Measurements from ENCODE around the gene MCCC1.

MCCC1 gene

GRCh38 chr3:182979674-182980191, 119.6 kb downstream of the MCCC1 start:
- peak in 1 of 2 donors; percentile 10 for DNase-seq

GRCh38 chr3:182979103-182979673, 120.1 kb downstream of the MCCC1 start:
- no peak for DNase-seq

GRCh38 chr3:182978387-182978786, 120.9 kb downstream of the MCCC1 start:
- DNase-seq = no peak

- no peak for DNase-seq
Measured at GRCh38 chr3:182973047-182973446, 126.2 kb downstream of the MCCC1 start.

DNA sequence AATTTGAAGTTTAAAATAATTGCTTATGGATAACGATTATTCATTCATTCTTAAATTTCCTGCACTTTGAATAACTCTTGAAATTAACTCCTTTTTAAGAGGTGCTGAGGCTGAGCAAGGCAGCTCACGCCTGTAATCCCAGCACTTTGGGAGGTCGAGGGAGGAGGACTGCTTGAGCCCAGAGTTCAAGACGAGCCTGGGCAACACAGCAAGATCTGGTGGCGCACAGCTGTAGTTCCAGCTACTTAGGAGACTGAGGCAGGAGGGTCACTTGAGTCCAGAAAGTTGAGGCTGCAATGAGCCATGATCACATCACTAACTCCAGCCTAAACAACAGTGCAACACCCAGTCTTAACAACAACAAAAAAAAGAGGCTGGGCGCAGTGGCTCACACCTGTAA, 126.9 kb downstream of the MCCC1 start:
- no peak for DNase-seq

DNA sequence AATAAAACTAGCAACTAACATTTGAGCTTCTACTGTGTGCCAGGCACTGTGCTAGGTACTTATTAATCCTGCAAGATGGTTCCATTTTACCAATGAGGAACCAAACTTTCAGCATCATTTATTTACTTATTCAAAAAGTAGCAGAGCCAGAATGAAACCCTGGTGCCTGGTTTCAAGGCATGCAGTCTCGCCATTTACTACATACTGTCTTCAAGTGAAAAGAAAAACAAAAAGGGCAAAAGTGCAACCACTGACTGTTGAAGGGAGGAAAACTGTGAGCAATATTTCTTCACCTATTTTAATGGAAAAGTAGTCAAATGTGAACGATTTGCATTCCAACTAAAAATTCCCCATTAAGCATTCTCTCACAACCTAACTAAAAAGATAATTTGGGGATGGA, 127.7 kb downstream of the MCCC1 start:
- DNase-seq = no peak

GRCh38 chr3:182970811-182971418, 128.4 kb downstream of the MCCC1 start:
- DNase-seq = no peak

DNA sequence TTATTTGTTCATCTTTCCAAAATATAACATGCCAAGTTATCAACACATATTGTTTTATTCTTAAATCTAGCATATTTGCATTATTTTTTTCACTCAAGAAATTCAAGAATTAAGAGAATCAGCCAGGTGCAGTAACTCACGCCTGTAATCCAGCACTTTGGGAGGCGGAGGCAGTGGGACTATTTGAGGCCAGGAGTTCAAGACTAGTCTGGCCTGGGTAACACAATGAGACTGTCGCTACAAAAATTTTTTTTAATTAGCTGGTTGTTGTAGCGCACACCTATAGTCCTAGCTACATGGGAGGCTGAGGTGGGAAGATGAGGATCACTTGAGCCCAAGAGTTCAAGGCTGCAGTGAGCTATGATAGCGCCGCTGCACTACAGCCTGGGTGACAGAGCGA, 129.4 kb downstream of the MCCC1 start:
- no peak for DNase-seq

- DNase-seq = no peak
Measured at GRCh38 chr3:182969277-182969676, 130.0 kb downstream of the MCCC1 start.

DNA sequence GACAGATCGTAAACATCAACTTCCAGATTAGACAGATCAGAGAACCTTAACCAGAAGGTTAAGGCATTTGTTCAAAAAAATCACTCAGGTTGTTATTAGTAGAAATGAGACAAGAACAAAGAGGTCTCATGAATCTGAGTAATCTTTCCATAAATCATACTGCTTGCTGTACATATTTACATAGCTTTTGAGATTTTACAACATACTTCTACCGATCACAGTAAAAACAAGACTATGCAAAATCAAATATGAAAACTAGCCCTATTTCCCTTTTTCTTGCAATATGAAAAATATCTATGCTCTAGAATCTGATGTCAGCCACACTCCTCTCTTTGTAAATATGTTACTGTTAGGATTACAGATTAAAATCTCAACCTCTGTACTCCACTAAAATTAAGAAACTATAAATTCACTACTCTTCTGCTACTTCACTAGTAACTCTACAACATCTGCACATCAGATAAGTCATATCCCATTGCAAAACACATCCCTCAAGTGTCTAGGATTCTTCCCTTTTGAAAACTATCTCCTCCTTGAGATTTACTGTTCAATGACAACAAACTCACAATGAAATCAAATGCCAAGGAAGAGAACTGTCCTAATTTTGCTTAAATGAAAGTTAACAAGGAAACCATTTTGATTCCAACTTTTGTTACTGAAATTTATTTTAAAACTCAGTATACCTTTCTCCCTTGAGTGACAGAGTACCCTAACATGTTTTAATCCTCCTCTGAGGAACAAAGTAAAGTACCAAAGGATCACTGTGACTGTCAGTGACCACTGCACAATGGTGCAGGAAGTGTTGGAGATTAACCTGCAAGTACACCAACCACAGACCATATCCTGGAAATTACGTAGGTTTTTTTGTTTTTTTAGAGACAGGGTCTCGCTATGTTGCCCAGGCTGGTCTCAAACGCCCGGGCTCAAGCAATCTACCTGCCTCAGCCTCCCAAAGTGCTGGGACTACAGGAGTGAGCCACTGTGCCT, 131.8 kb downstream of the MCCC1 start:
- DNase-seq = no peak

- DNase-seq = no peak
Measured at GRCh38 chr3:182965861-182966366, 133.4 kb downstream of the MCCC1 start.

Measured in stimulated activated CD4-positive, alpha-beta T cell treated with anti-CD3 and anti-CD28 coated beads, Interleukin-2, amount 100 ng/mL, for 48 hours (primary cell).